Raji (cell line): ENCODE results near the gene IL4R.

Source experiments
- POLR2A ChIP-seq: IDR thresholded peaks from 2 replicates; pipeline ENCODE4 v1.6.1; 2011; ENCODE audit warnings: low read depth, low read length, control low read depth; ENCODE audit not compliant: insufficient read depth

Gene IL4R

GRCh38 chr16:27374804-27375425, 61.1 kb downstream of the IL4R start:
- TF ChIP-seq POLR2A = peak; percentile 62

GRCh38 chr16:27377666-27378485, 64.1 kb downstream of the IL4R start:
- peak; percentile 44; the same call in 1 of the 2 replicates for TF ChIP-seq POLR2A

GRCh38 chr16:27378871-27379481, 65.2 kb downstream of the IL4R start:
- no peak for TF ChIP-seq POLR2A

- no peak for TF ChIP-seq POLR2A
Observed at GRCh38 chr16:27379919-27380318, 66.1 kb downstream of the IL4R start.

GRCh38 chr16:27381236-27381635, 67.5 kb downstream of the IL4R start:
- TF ChIP-seq POLR2A = no peak

GRCh38 chr16:27381974-27382855, 68.4 kb downstream of the IL4R start:
- TF ChIP-seq POLR2A = no peak

- TF ChIP-seq POLR2A = no peak
Observed at GRCh38 chr16:27383556-27384243, 69.9 kb downstream of the IL4R start.

- TF ChIP-seq POLR2A = no peak
Observed at GRCh38 chr16:27384425-27384824, 70.7 kb downstream of the IL4R start.

- no peak for TF ChIP-seq POLR2A
Observed at GRCh38 chr16:27385398-27385797, 71.6 kb downstream of the IL4R start.

- no peak for TF ChIP-seq POLR2A
Observed at GRCh38 chr16:27386674-27387073, 72.9 kb downstream of the IL4R start.

- TF ChIP-seq POLR2A = no peak
Observed at GRCh38 chr16:27387724-27388123, 74.0 kb downstream of the IL4R start.

GRCh38 chr16:27389272-27389961, 75.6 kb downstream of the IL4R start:
- TF ChIP-seq POLR2A = no peak

GRCh38 chr16:27390151-27390550, 76.4 kb downstream of the IL4R start:
- TF ChIP-seq POLR2A = no peak

- TF ChIP-seq POLR2A = no peak
Observed at GRCh38 chr16:27392671-27393070, 78.9 kb downstream of the IL4R start.

- TF ChIP-seq POLR2A = no peak
Observed at GRCh38 chr16:27394516-27394915, 80.7 kb downstream of the IL4R start.
